ENCODE measurements around the gene DNAJC5. TPM values are rescaled to one million over a fixed set of nuclear protein-coding genes. Genes with fewer than 3 reads are reported as not detected.
A peak's percentile ranks its signal among the peaks of the same experiment; 100 is the strongest.

The DNAJC5 gene
- total RNA-seq, 1 donor from 2014 or later: 57.9 TPM

DNA sequence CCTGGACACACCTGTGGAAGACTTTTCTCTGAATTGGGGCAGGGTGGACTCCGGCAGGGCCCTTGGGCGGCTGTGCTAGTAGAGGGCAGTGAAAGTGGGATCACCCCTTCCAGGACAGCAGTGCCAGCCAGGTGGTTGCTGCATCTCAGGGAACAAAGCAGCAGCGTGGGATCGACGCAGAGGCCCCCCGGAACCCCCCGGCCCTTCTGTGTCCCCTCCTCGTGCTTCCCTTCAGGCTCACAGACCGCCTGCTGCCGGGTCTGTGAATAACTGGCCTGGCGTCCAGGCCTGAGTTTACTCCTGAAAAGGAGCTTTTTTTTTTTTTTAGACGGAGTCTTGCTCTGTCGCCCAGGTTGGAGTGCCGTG is 8.9 kb upstream of the DNAJC5 start:
- no peak for TF ChIP-seq CTCF (IDR thresholded peaks at IDR 0.05; ENCODE audit: partially characterized antibody, unreplicated experiment)
- no peaks in the 10 kb centered on the region for H3K9me3 Mint-ChIP-seq (ENCODE audit: unreplicated experiment)

GRCh38 chr20:63886921-63887320 is 8.0 kb upstream of the DNAJC5 start:
- H3K36me3 Mint-ChIP-seq (ENCODE audit: unreplicated experiment): no peaks in the 10 kb centered on the region

More for the DNA sequence above, 8.9 kb upstream of the DNAJC5 start:
- Mint-ChIP-seq H3K27me3 (ENCODE audit: unreplicated experiment) (peaks cover 13% of the 10 kb centered on the region), H3K36me3 (ENCODE audit: unreplicated experiment) (no peaks in the 10 kb centered on the region), H3K4me3 (ENCODE audit: unreplicated experiment) (no peak overlapping the region), H3K27ac (ENCODE audit: unreplicated experiment) (no peak overlapping the region), H3K4me1 (ENCODE audit: low read depth, unreplicated experiment) (no peaks in the 10 kb centered on the region)
- no peak for DNase-seq

DNA sequence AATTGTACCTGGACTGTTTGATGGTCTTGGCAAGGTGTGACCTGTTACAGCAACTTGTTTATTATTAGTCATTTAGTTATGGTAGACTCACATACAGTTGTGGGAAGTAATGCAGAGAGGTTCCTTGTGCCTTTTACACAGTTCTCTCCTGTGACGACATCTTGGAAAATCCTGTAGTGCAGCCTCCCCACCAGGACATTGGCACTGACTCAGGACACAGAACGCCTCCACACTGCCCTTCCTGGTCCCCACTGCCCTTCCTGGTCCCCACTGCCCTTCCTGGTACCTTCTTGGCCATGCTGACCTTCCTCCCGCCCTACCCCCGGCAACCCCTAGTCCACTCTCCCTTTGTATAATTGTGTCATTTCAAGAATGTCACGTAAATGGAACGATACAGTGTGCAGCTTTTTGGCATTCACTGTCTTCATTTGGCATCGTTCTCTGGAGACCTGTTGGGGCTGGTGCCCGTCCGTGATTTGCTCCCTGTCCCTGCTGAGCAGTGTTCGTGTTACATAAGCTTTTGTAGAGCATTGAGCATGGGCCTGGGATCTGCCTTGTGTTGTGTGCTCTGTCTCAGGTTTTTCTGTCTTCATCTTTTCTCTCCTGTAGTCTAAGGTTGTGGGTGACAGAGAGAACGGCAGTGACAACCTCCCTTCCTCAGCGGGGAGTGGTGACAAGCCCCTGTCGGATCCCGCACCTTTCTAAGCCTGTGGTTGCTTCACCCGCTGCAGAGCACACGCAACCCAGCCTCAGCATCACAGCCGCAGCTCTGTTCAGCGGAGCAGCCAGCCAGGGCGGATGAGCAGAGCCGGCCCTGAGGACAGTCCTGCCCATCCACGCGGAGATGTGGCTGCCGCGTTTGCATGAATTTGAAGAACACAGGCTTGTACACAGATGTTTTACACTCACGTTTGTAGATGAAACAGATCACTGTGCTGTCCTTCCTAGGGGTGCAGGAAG is 5.4 kb upstream of the DNAJC5 start:
- H3K9me3 Mint-ChIP-seq (ENCODE audit: unreplicated experiment): peaks cover 5% of the 10 kb centered on the region
- H3K4me3 Mint-ChIP-seq (ENCODE audit: unreplicated experiment): no peak overlapping the region
- no peak for DNase-seq
- peaks cover 4% of the 10 kb centered on the region for H3K4me1 Mint-ChIP-seq (ENCODE audit: low read depth, unreplicated experiment)
- no peak for TF ChIP-seq CTCF (IDR thresholded peaks at IDR 0.05; ENCODE audit: partially characterized antibody, unreplicated experiment)
- peaks cover 9% of the 10 kb centered on the region for H3K27me3 Mint-ChIP-seq (ENCODE audit: unreplicated experiment)
- H3K27ac Mint-ChIP-seq (ENCODE audit: unreplicated experiment): no peak overlapping the region
- no peaks in the 10 kb centered on the region for H3K36me3 Mint-ChIP-seq (ENCODE audit: unreplicated experiment)

More at GRCh38 chr20:63886921-63887320, 8.0 kb upstream of the DNAJC5 start:
- DNase-seq: no peak
- Mint-ChIP-seq H3K9me3 (ENCODE audit: unreplicated experiment) (no peaks in the 10 kb centered on the region), H3K4me1 (ENCODE audit: low read depth, unreplicated experiment) (no peaks in the 10 kb centered on the region), H3K27me3 (ENCODE audit: unreplicated experiment) (peaks cover 12% of the 10 kb centered on the region), H3K4me3 (ENCODE audit: unreplicated experiment) (no peak overlapping the region), H3K27ac (ENCODE audit: unreplicated experiment) (peak overlapping the region; percentile 29)
- TF ChIP-seq CTCF (IDR thresholded peaks at IDR 0.05; ENCODE audit: partially characterized antibody, unreplicated experiment): no peak

- Mint-ChIP-seq H3K4me3 (ENCODE audit: unreplicated experiment) (no peak overlapping the region), H3K36me3 (ENCODE audit: unreplicated experiment) (no peaks in the 10 kb centered on the region), H3K9me3 (ENCODE audit: unreplicated experiment) (peaks cover 5% of the 10 kb centered on the region), H3K27ac (ENCODE audit: unreplicated experiment) (no peak overlapping the region), H3K27me3 (ENCODE audit: unreplicated experiment) (peaks cover 9% of the 10 kb centered on the region), H3K4me1 (ENCODE audit: low read depth, unreplicated experiment) (peaks cover 4% of the 10 kb centered on the region)
- no peak for DNase-seq
- no peak for TF ChIP-seq CTCF (IDR thresholded peaks at IDR 0.05; ENCODE audit: partially characterized antibody, unreplicated experiment)
These were observed 4.7 kb upstream of the DNAJC5 start for GRCh38 chr20:63890201-63890576.

GRCh38 chr20:63890616-63891015 is 4.3 kb upstream of the DNAJC5 start:
- Mint-ChIP-seq H3K27me3 (ENCODE audit: unreplicated experiment) (peaks cover 9% of the 10 kb centered on the region), H3K27ac (ENCODE audit: unreplicated experiment) (no peak overlapping the region), H3K4me3 (ENCODE audit: unreplicated experiment) (no peak overlapping the region), H3K9me3 (ENCODE audit: unreplicated experiment) (peaks cover 7% of the 10 kb centered on the region), H3K36me3 (ENCODE audit: unreplicated experiment) (no peaks in the 10 kb centered on the region), H3K4me1 (ENCODE audit: low read depth, unreplicated experiment) (peaks cover 4% of the 10 kb centered on the region)
- TF ChIP-seq CTCF (IDR thresholded peaks at IDR 0.05; ENCODE audit: partially characterized antibody, unreplicated experiment): no peak
- DNase-seq: no peak
